IPS-15b (cell line): Measurements from ENCODE around the gene WNT9B.

Experiments
- H3K27me3 ChIP-seq: one replicate; pipeline ENCODE4 v1.6.1; 2013; ENCODE audit warnings: low read length; ENCODE audit not compliant: control insufficient read depth, insufficient read depth
- H3K36me3 ChIP-seq: one replicate; pipeline ENCODE4 v1.6.1; 2013; ENCODE audit warnings: low read length; ENCODE audit not compliant: control insufficient read depth, insufficient read depth
- H3K4me1 ChIP-seq: one replicate; pipeline ENCODE4 v1.6.1; 2013; ENCODE audit warnings: mild to moderate bottlenecking, low read length; ENCODE audit not compliant: control insufficient read depth, insufficient read depth
- H3K4me3 ChIP-seq: one replicate; pipeline ENCODE4 v1.5.1; 2013; ENCODE audit warnings: low read depth, low read length
- H3K9ac ChIP-seq: one replicate; pipeline ENCODE4 v1.6.1; 2013; ENCODE audit warnings: low read depth, mild to moderate bottlenecking, low read length
- H3K9me3 ChIP-seq: one replicate; pipeline ENCODE4 v1.6.1; 2013; ENCODE audit warnings: mild to moderate bottlenecking, low read length; ENCODE audit not compliant: control insufficient read depth, insufficient read depth

The WNT9B gene

GRCh38 chr17:46863383-46864121, 12.2 kb downstream of the WNT9B start:
- Histone ChIP-seq H3K9ac (no peak overlapping the region), H3K4me3 (no peak overlapping the region), H3K4me1 (no peaks in the 10 kb centered on the region), H3K36me3 (no peaks in the 10 kb centered on the region), H3K9me3 (no peaks in the 10 kb centered on the region), H3K27me3 (peaks cover 4% of the 10 kb centered on the region)

DNA sequence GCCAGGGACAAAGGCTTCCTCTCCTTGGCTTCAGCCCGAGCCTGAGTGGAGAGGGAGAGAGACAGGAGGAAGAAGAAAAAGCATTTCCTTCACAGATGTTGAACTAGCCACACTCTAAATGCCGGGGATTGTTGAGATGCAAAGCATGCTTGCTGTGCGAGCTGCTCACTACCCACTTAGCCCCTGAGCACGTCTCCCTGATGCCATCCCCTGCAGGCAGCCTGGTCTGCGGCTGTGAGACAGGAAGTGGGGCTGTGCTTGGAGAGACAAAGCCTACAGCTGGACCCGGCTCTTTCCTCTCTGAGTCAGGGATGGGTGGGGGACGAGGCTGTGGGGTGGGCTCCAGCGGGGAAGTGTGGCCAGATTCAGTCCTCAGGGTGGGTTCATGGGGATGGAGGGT, 13.7 kb downstream of the WNT9B start:
- no peak overlapping the region for H3K9ac ChIP-seq
- H3K36me3 ChIP-seq, result no peaks in the 10 kb centered on the region
- H3K27me3 ChIP-seq, result peaks cover 4% of the 10 kb centered on the region
- H3K9me3 ChIP-seq, result no peaks in the 10 kb centered on the region
- no peaks in the 10 kb centered on the region for H3K4me1 ChIP-seq
- no peak overlapping the region for H3K4me3 ChIP-seq

DNA sequence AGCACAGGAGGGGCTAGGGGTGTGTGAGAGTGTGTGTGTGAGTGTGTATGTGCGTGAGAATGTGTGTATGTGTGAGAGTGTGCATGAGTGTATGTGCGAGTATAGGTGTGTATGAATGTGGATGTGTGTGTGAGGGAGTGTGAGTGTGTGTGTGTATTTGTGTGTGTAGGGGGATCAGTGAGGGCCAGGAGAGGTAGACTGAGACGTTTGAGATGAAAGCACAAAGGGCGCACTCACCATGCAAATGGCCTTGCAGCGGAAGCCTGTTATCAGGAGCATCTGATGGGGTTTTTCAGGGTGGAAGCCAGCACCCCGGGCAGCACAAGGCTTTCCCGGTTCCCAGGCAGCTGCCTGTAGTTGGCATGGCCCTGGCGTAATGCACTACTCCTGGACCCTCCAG, 14.9 kb downstream of the WNT9B start:
- Histone ChIP-seq H3K4me1 (no peaks in the 10 kb centered on the region), H3K36me3 (no peaks in the 10 kb centered on the region)

DNA sequence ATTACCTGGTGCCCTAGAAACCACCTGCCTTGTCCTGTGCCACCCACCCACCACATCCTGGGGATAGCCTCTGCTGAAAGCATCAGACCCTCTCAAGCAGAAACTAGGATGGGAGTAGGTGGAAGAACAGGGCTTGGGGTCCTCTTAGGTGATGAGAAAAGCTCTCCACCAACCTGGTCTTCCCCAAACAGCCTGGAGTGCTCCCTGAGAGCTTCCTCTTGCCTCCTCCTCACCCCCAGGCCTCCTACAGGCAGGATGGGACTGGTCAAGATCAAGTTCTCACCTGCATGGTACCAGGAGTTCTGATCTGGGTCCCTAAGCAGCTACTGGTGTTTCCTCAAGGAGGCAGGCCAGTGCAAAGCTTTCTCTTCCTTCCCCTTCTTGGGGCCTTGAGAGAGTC, 15.4 kb downstream of the WNT9B start:
- Histone ChIP-seq H3K36me3 (no peaks in the 10 kb centered on the region), H3K4me3 (no peak overlapping the region), H3K9ac (no peak overlapping the region), H3K4me1 (no peaks in the 10 kb centered on the region), H3K9me3 (no peaks in the 10 kb centered on the region), H3K27me3 (peaks cover 4% of the 10 kb centered on the region)

More for the DNA sequence above, 14.9 kb downstream of the WNT9B start:
- Histone ChIP-seq H3K9ac (no peak overlapping the region), H3K9me3 (no peaks in the 10 kb centered on the region), H3K27me3 (peaks cover 4% of the 10 kb centered on the region), H3K4me3 (no peak overlapping the region)

DNA sequence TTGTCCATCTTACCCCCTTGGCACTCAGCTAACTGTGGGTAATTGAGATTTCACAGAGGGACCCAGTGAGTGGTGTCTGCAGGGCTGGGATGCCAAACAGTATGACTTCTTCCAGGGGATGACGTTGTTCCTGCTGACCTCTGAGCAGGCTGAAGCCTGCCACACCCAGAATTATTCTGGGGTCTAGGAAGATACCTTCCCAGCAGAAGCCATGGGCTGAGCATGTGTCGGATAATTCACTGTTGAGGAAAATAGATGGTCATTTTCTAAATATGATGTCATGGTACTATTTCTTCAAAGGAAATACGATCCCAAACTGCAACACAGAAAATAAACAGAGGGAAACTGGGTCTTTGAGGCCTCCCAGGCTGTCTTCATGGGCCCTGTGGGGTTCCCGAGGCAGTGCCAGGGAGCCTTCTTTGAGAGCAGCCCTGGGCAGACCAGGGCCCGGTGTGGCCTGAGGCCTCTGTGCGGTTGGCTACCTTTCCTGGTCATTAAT, 17.4 kb downstream of the WNT9B start:
- H3K4me1 ChIP-seq, result no peaks in the 10 kb centered on the region
- no peaks in the 10 kb centered on the region for H3K27me3 ChIP-seq
- H3K36me3 ChIP-seq, result no peaks in the 10 kb centered on the region
- no peak overlapping the region for H3K9ac ChIP-seq
- no peak overlapping the region for H3K4me3 ChIP-seq
- no peaks in the 10 kb centered on the region for H3K9me3 ChIP-seq

GRCh38 chr17:46869296-46869695, 17.9 kb downstream of the WNT9B start:
- Histone ChIP-seq H3K9ac (no peak overlapping the region), H3K9me3 (no peaks in the 10 kb centered on the region), H3K4me3 (no peak overlapping the region), H3K36me3 (no peaks in the 10 kb centered on the region), H3K27me3 (no peaks in the 10 kb centered on the region), H3K4me1 (no peaks in the 10 kb centered on the region)

- Histone ChIP-seq H3K9ac (no peak overlapping the region), H3K9me3 (no peaks in the 10 kb centered on the region), H3K27me3 (no peaks in the 10 kb centered on the region), H3K36me3 (no peaks in the 10 kb centered on the region), H3K4me3 (no peak overlapping the region), H3K4me1 (no peaks in the 10 kb centered on the region)
Observed at GRCh38 chr17:46869975-46870803, 18.8 kb downstream of the WNT9B start.

GRCh38 chr17:46872421-46872820, 21.0 kb downstream of the WNT9B start:
- H3K4me1 ChIP-seq, result no peaks in the 10 kb centered on the region
- H3K27me3 ChIP-seq, result no peaks in the 10 kb centered on the region
- H3K9ac ChIP-seq, result no peak overlapping the region
- H3K4me3 ChIP-seq, result no peak overlapping the region
- no peaks in the 10 kb centered on the region for H3K36me3 ChIP-seq
- no peaks in the 10 kb centered on the region for H3K9me3 ChIP-seq

DNA sequence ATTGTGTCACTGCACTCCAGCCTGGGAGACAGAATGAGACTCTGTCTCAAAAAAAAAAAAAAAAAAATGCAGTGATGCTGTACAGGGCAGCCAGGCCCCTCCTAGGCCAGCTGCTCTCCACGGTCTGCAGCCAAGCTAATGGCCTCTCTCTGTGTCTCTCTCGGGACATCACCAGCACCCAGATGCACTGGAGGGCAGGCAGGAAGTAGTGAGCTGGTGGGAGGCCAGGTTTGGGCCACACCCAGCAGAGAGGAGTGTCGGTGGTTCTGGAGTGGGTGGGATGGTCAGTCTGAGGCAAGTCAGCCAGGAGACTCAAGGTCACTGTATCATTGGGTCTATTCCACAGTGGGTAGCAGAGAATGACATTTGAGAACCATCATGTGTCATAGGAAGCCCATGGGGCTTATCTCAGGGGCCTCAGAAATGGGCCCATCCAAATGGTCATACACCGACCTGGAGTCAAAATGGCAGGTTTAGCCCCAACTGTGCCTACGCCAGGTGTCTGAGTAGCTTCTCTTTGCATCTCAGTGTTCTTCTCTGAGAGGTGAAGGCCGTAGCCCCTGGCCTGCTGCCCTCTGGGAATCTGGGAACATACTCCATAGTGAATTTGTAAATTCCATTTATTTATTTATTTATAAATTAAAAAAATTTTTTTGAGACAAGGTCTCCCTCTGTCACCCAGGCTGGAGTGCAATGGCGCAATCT, 22.7 kb downstream of the WNT9B start:
- H3K27me3 ChIP-seq, result no peaks in the 10 kb centered on the region
- H3K4me3 ChIP-seq, result no peak overlapping the region
- H3K9ac ChIP-seq, result no peak overlapping the region
- no peaks in the 10 kb centered on the region for H3K4me1 ChIP-seq
- no peaks in the 10 kb centered on the region for H3K36me3 ChIP-seq
- no peaks in the 10 kb centered on the region for H3K9me3 ChIP-seq

GRCh38 chr17:46874906-46875305, 23.5 kb downstream of the WNT9B start:
- Histone ChIP-seq H3K9ac (no peak overlapping the region), H3K4me1 (no peaks in the 10 kb centered on the region), H3K36me3 (no peaks in the 10 kb centered on the region), H3K9me3 (no peaks in the 10 kb centered on the region), H3K27me3 (no peaks in the 10 kb centered on the region), H3K4me3 (no peak overlapping the region)

GRCh38 chr17:46875849-46876352, 24.5 kb downstream of the WNT9B start:
- Histone ChIP-seq H3K27me3 (no peaks in the 10 kb centered on the region), H3K9me3 (no peaks in the 10 kb centered on the region)

More at GRCh38 chr17:46875849-46876352, 24.5 kb downstream of the WNT9B start:
- Histone ChIP-seq H3K4me1 (no peaks in the 10 kb centered on the region), H3K36me3 (no peaks in the 10 kb centered on the region), H3K9ac (no peak overlapping the region), H3K4me3 (no peak overlapping the region)
